Measurements from ENCODE around the gene SLC43A3.

The SLC43A3 gene

GRCh38 chr11:57473285-57473841 lies 46.4 kb upstream of the SLC43A3 start:
- no peak for DNase-seq (ENCODE audit: low read depth)
- no peak overlapping the region for H3K4me3 ChIP-seq (ENCODE audit: low read depth, low read length)
- TF ChIP-seq CTCF (conservative IDR thresholded peaks at IDR 0.05; ENCODE audit: low read depth, low read length): no peak

GRCh38 chr11:57471496-57471895 lies 44.6 kb upstream of the SLC43A3 start:
- TF ChIP-seq CTCF (conservative IDR thresholded peaks at IDR 0.05; ENCODE audit: low read depth, low read length): no peak
- no peak for DNase-seq (ENCODE audit: low read depth)
- H3K4me3 ChIP-seq (ENCODE audit: low read depth, low read length): no peak overlapping the region

GRCh38 chr11:57469268-57469667 lies 42.3 kb upstream of the SLC43A3 start:
- no peak for TF ChIP-seq CTCF (conservative IDR thresholded peaks at IDR 0.05; ENCODE audit: low read depth, low read length)
- H3K4me3 ChIP-seq (ENCODE audit: low read depth, low read length): no peak overlapping the region
- no peak for DNase-seq (ENCODE audit: low read depth)

GRCh38 chr11:57468276-57468675 lies 41.4 kb upstream of the SLC43A3 start:
- TF ChIP-seq CTCF (conservative IDR thresholded peaks at IDR 0.05; ENCODE audit: low read depth, low read length): no peak
- no peak for DNase-seq (ENCODE audit: low read depth)

GRCh38 chr11:57467508-57468157 lies 40.7 kb upstream of the SLC43A3 start:
- TF ChIP-seq CTCF (conservative IDR thresholded peaks at IDR 0.05; ENCODE audit: low read depth, low read length): no peak
- DNase-seq (ENCODE audit: low read depth): no peak
- no peak overlapping the region for H3K4me3 ChIP-seq (ENCODE audit: low read depth, low read length)

More at GRCh38 chr11:57468276-57468675, 41.4 kb upstream of the SLC43A3 start:
- no peak overlapping the region for H3K4me3 ChIP-seq (ENCODE audit: low read depth, low read length)

- H3K4me3 ChIP-seq (ENCODE audit: low read depth, low read length): no peak overlapping the region
- DNase-seq (ENCODE audit: low read depth): no peak
- no peak for TF ChIP-seq CTCF (conservative IDR thresholded peaks at IDR 0.05; ENCODE audit: low read depth, low read length)
These were observed 39.8 kb upstream of the SLC43A3 start for GRCh38 chr11:57466680-57467079.

Measured in choroid plexus epithelial cell (primary cell).